Stomach smooth muscle (tissue), 2 donors: Measurements from ENCODE around the gene SVIP.

Experiments
- H3K27ac ChIP-seq: one replicate; pipeline ENCODE4 v1.7.0; 2013; ENCODE audit warnings: mild to moderate bottlenecking, low read length, inconsistent platforms
- H3K27me3 ChIP-seq, 2 donors: one replicate each; pipeline ENCODE4 v1.7.0; 2013; ENCODE audit warnings: low read length in 2 of 2; ENCODE audit not compliant: insufficient read depth in 2 of 2, control insufficient read depth in 1 of 2
- H3K36me3 ChIP-seq, 2 donors: one replicate each; pipeline ENCODE4 v1.7.0; 2013; ENCODE audit warnings: low read length in 2 of 2; ENCODE audit not compliant: control insufficient read depth in 2 of 2, insufficient read depth in 2 of 2
- H3K4me1 ChIP-seq: one replicate; pipeline ENCODE4 v1.7.0; 2013; ENCODE audit warnings: low read length; ENCODE audit not compliant: control insufficient read depth, insufficient read depth
- H3K4me3 ChIP-seq, 2 donors: one replicate each; pipeline ENCODE4 v1.7.0; 2013; ENCODE audit warnings: low read length in 2 of 2
- H3K9ac ChIP-seq, 2 donors: one replicate each; pipeline ENCODE4 v1.7.0; 2013; ENCODE audit warnings: low read length in 2 of 2, mild to moderate bottlenecking in 1 of 2
- H3K9me3 ChIP-seq, 2 donors: one replicate each; pipeline ENCODE4 v1.7.0; 2013; ENCODE audit warnings: low read length in 2 of 2; ENCODE audit not compliant: control insufficient read depth in 2 of 2
- donor health status: healthy.
- donor health status: Pancreatic carcinoma.

SVIP gene

DNA sequence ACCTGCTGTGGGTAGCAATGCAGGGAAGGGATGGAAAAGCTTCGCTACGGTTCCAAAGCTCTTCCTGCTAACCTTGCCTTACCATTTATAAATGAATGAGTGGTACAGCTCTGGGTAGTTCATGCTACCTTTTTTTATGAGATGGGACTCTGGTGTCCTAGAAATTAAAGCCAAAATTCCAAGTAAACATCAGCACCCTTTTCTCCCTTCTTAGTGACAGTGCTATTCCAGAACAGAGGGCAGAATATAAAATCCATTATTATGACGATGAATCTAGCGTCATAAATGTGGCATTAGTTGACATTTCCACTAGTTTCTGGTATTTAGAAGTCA lies 447 bp upstream of the SVIP start:
- H3K36me3 ChIP-seq: peaks cover 2 to 10% of the 10 kb centered on the region in 2 donors
- H3K9me3 ChIP-seq: no peaks in the 10 kb centered on the region
- H3K27ac ChIP-seq: no peak overlapping the region
- no peaks in the 10 kb centered on the region for H3K4me1 ChIP-seq
- peak overlapping the region in 1 of 2 donors; percentile 50 for H3K9ac ChIP-seq
- peak overlapping the region; percentile 81 to 92 for H3K4me3 ChIP-seq
- H3K27me3 ChIP-seq: no peaks in the 10 kb centered on the region

- Histone ChIP-seq H3K36me3 (peaks cover 7 to 16% of the 10 kb centered on the region in 2 donors), H3K9me3 (no peaks in the 10 kb centered on the region), H3K9ac (peak overlapping the region in 1 of 2 donors; percentile 93), H3K27ac (no peak overlapping the region), H3K4me1 (no peaks in the 10 kb centered on the region), H3K27me3 (no peaks in the 10 kb centered on the region), H3K4me3 (peak overlapping the region in 1 of 2 donors; percentile 92)
Observed at GRCh38 chr11:22828373-22828772, 1.2 kb downstream of the SVIP start.

DNA sequence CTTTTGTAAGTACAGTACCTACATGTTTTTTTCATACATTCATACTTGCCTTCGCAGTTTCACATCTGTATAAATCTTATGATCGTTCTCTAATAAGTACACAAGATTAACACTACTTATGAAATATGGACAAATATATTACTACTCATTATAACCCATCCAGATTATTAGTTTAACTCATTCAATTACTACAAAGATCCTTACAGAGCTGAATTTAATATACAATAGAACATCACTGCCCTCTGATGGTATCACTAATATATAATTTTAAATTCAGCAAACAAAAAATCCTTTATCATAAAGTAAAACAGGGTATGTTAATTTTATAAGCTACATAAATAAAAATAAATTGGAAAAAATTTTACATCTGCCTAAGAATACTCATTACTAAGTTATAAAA lies 7.4 kb downstream of the SVIP start:
- Histone ChIP-seq H3K27ac (no peak overlapping the region), H3K4me3 (no peak overlapping the region), H3K27me3 (no peaks in the 10 kb centered on the region), H3K9me3 (no peaks in the 10 kb centered on the region), H3K36me3 (peaks cover 13 to 27% of the 10 kb centered on the region in 2 donors), H3K4me1 (no peaks in the 10 kb centered on the region), H3K9ac (no peak overlapping the region)

DNA sequence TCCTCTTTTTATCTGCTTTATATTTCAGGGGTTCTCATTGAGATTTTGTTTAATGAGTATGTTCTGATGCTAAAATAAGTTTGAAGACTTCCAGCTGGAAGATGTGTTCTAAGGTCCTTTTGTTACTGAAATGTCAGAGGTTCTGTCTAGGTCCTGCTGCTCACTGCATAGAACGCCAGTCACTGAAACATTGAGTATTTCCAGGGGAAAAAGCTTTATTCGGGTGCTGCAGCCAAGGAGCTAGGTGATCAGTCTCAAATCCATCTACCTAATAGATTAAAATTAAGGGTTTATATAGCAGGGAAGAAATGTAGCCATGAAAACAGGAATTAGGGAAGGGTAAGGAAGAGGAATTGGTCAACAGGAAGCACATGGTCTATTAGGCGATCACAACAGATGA lies 19.7 kb downstream of the SVIP start:
- no peak overlapping the region for H3K27ac ChIP-seq

GRCh38 chr11:22808571-22809197 lies 20.9 kb downstream of the SVIP start:
- no peak overlapping the region for H3K27ac ChIP-seq
- H3K4me1 ChIP-seq: no peaks in the 10 kb centered on the region

More for the DNA sequence above, 19.7 kb downstream of the SVIP start:
- H3K36me3 ChIP-seq: no peaks in the 10 kb centered on the region
- H3K27me3 ChIP-seq: no peaks in the 10 kb centered on the region
- H3K4me3 ChIP-seq: no peak overlapping the region
- no peaks in the 10 kb centered on the region for H3K4me1 ChIP-seq
- H3K9me3 ChIP-seq: no peaks in the 10 kb centered on the region
- no peak overlapping the region for H3K9ac ChIP-seq

DNA sequence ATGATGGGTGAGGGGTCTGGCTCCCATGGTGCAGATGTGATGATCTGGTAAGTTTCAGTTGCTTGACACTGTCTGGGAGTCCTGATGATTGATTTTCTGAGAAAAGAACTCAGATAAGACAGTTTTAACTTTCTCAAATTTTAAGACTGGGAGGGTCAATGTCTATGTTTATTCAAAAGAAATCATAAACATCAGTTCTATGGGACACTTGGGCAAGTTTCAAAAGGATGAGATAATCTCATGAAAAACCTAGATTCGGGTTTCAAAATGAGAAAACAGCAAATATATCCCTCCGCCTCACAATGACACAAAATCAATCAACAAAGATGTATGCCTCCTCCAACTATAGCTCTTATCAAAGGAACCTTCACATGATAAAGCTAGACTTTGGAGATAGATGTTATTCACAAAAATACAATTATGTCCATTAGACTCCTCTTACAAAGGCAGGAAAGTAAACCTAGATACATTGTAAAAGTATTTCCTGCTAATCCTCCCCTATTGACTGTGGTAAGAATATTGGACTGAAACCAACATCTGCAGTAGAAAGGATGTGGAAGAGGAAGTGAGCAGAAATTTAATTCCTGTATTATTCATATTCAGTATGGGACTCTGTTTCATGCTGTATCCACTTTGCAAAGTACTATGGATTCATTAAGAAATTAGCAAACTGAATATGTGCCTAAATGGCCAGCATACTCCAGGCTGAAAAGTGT lies 21.6 kb downstream of the SVIP start:
- Histone ChIP-seq H3K36me3 (no peaks in the 10 kb centered on the region), H3K27me3 (no peaks in the 10 kb centered on the region), H3K9ac (no peak overlapping the region), H3K9me3 (no peaks in the 10 kb centered on the region), H3K4me1 (no peaks in the 10 kb centered on the region), H3K27ac (no peak overlapping the region), H3K4me3 (no peak overlapping the region)

More at GRCh38 chr11:22808571-22809197, 20.9 kb downstream of the SVIP start:
- Histone ChIP-seq H3K9ac (no peak overlapping the region), H3K4me3 (no peak overlapping the region), H3K9me3 (no peaks in the 10 kb centered on the region), H3K36me3 (no peaks in the 10 kb centered on the region), H3K27me3 (no peaks in the 10 kb centered on the region)

GRCh38 chr11:22807391-22807790 lies 22.2 kb downstream of the SVIP start:
- H3K9ac ChIP-seq: no peak overlapping the region
- no peaks in the 10 kb centered on the region for H3K9me3 ChIP-seq
- no peaks in the 10 kb centered on the region for H3K27me3 ChIP-seq
- H3K27ac ChIP-seq: no peak overlapping the region
- H3K4me3 ChIP-seq: no peak overlapping the region
- H3K36me3 ChIP-seq: no peaks in the 10 kb centered on the region
- H3K4me1 ChIP-seq: no peaks in the 10 kb centered on the region

- H3K9ac ChIP-seq: no peak overlapping the region
- no peaks in the 10 kb centered on the region for H3K27me3 ChIP-seq
- no peak overlapping the region for H3K4me3 ChIP-seq
- H3K36me3 ChIP-seq: no peaks in the 10 kb centered on the region
- H3K4me1 ChIP-seq: no peaks in the 10 kb centered on the region
- H3K9me3 ChIP-seq: no peaks in the 10 kb centered on the region
- no peak overlapping the region for H3K27ac ChIP-seq
Observed at GRCh38 chr11:22802861-22803260, 26.7 kb downstream of the SVIP start.

- no peaks in the 10 kb centered on the region for H3K9me3 ChIP-seq
- no peak overlapping the region for H3K4me3 ChIP-seq
- no peaks in the 10 kb centered on the region for H3K36me3 ChIP-seq
- H3K4me1 ChIP-seq: no peaks in the 10 kb centered on the region
- no peak overlapping the region for H3K27ac ChIP-seq
- no peak overlapping the region for H3K9ac ChIP-seq
- H3K27me3 ChIP-seq: no peaks in the 10 kb centered on the region
Observed at GRCh38 chr11:22800482-22800881, 29.1 kb downstream of the SVIP start.

- Histone ChIP-seq H3K36me3 (no peaks in the 10 kb centered on the region), H3K9me3 (no peaks in the 10 kb centered on the region), H3K27me3 (no peaks in the 10 kb centered on the region), H3K9ac (no peak overlapping the region), H3K4me1 (no peaks in the 10 kb centered on the region), H3K27ac (no peak overlapping the region), H3K4me3 (no peak overlapping the region)
Observed at GRCh38 chr11:22798901-22799300, 30.7 kb downstream of the SVIP start.

DNA sequence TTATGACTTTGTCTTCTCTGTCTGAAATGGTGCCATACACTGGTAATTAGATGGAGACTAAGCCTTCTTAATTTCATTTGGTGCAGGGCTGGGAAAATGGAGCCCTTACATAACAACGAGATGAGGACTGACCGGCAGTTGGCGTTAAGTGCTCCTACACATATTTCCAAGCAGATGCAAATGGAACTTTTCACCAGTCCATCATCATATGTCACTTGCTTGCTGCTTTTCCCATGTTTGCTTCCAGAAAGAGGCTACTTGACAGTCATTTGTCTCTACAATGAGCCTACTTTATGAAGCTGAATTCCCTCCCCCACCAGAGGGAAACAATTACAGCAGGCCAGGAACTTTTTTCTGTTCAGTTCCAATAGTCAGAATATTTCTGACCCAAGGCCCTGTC lies 32.6 kb downstream of the SVIP start:
- H3K36me3 ChIP-seq: no peaks in the 10 kb centered on the region
- no peak overlapping the region for H3K27ac ChIP-seq
- H3K4me1 ChIP-seq: no peaks in the 10 kb centered on the region
- H3K4me3 ChIP-seq: no peak overlapping the region
- H3K9ac ChIP-seq: no peak overlapping the region
- no peaks in the 10 kb centered on the region for H3K27me3 ChIP-seq
- H3K9me3 ChIP-seq: no peaks in the 10 kb centered on the region
